Heart left ventricle (tissue), 16 donors: ENCODE results near the gene DNM2. TPM values are rescaled to one million over a fixed set of nuclear protein-coding genes. Genes with fewer than 3 reads are reported as not detected.

ENCODE experiments used
- ATAC-seq, 4 donors: fragments of 200-7000 bp; cut with Tn5 transposase; one replicate each; pipeline ENCODE4 v1.9.1; 2020 to 2022; ENCODE audit warnings: moderate library complexity in 4 of 4, mild to moderate bottlenecking in 3 of 4, moderate number of reproducible peaks in 1 of 4
- DNase-seq, 5 donors: peaks; one replicate each; pipeline ENCODE4 v3.0.0-alpha.2; 2020
- H3K27ac ChIP-seq, 12 donors: fragments of 200-600 bp; sonication (generic) in 4 of 12; one replicate each; pipeline versions ENCODE4 v1.5.0 to v1.8.0; 2016 to 2022; ENCODE audit warnings: mild to moderate bottlenecking in 2 of 12
- H3K27me3 ChIP-seq, 9 donors: fragments of 200-600 bp; sonication (generic) in 2 of 9; one replicate each; pipeline versions ENCODE4 v1.5.1 to v1.8.0; 2016 to 2022; ENCODE audit warnings: mild to moderate bottlenecking in 3 of 9
- H3K36me3 ChIP-seq, 9 donors: fragments of 200-600 bp; sonication (generic) in 2 of 9; one replicate each; pipeline versions ENCODE4 v1.5.0 to v1.8.0; 2018 to 2022; ENCODE audit warnings: mild to moderate bottlenecking in 2 of 9
- H3K4me1 ChIP-seq, 12 donors: fragments of 200-600 bp; sonication (generic) in 4 of 12; one replicate each; pipeline versions ENCODE4 v1.5.0 to v1.8.0; 2016 to 2022; ENCODE audit warnings: mild to moderate bottlenecking in 3 of 12
- H3K4me3 ChIP-seq, 12 donors: fragments of 200-600 bp; sonication (generic) in 4 of 12; one replicate each; pipeline versions ENCODE4 v1.5.0 to v1.8.0; 2017 to 2022; ENCODE audit warnings: mild to moderate bottlenecking in 9 of 12, moderate library complexity in 4 of 12
- H3K9me3 ChIP-seq, 12 donors: fragments of 200-600 bp; sonication (generic) in 4 of 12; one replicate each; pipeline versions ENCODE4 v1.5.0 to v1.8.0; 2016 to 2022; ENCODE audit warnings: mild to moderate bottlenecking in 1 of 12
- CTCF ChIP-seq, 12 donors: fragments of 200-600 bp; sonication (generic) in 4 of 12; IDR thresholded peaks; one replicate each; pipeline versions ENCODE4 v1.5.0 to v1.8.0; 2018 to 2022; ENCODE audit warnings: antibody characterized with exemption in 12 of 12, mild to moderate bottlenecking in 5 of 12
- POLR2A ChIP-seq, 2 donors: fragments of 450-650 bp; IDR thresholded peaks; one replicate each; pipeline ENCODE4 v1.6.1; 2017; ENCODE audit warnings: antibody characterized with exemption in 2 of 2, mild to moderate bottlenecking in 2 of 2, moderate library complexity in 2 of 2
- WGBS, 4 donors: extraction: QIAGEN DNeasy Blood & Tissue Kit in 2 of 4; methylation state at CpG; one replicate each; pipeline versions ENCODE4 v1.1.5 to v1.1.7; 2013 to 2018; 5-methylcytosine and 5-hydroxymethylcytosine counted together
- intact Hi-C, 10 donors: fragments of 100-400 bp; cut with DNase I; formaldehyde crosslinking; loops; one replicate each; pipeline versions ENCODE4 v1.11.1 to v1.14.2; 2022
- polyA plus RNA-seq, 2 donors: library from polyadenylated mRNA; stranded (reverse); fragments of 200-250 nt; gene quantifications; one replicate each; pipeline ENCODE4 v1.2.3, GENCODE V29; 2013
- total RNA-seq, 9 donors: library from RNA; depleted of rRNA in 2 of 9; stranded (reverse); fragments of >200 nt in 2 of 9; fragmentation: NEBNext Ultra II Directional in 3 of 9; extraction: Animal tissue kit (Norgen Biotek cat#: 25700) in 3 of 9; gene quantifications; one replicate each; pipeline versions ENCODE4 v1.1.0 to v1.2.4, GENCODE V29; 2016 to 2023
- donor health status: ischemic (EF 13 %, LVEDD 7.1; RV severe dilation, severe dysfunction).
- donor health status: healthy with polysubstance abuse.
- donor health status: DM: no; HTN: yes; CAD: no.
- donor health status: DM: no; HTN: no; CAD: no.
- donor health status: ischemic (EF 25% LVEDD 6.9; RV normal size, moderate dysfunction).
- donor health status: ischemic (EF 25% LVEDD 5.7; RV mildly dilated, moderate dysfunction).
- donor health status: healthy.
- donor health status: DM: yes; HTN: yes; CAD: no.
- donor health status: ischemic (EF 35%, LVEDD 5.7; RV mildly dilated, moderate dysfunction).
- donor health status: nonischemic (EF 11% LVEDD 7.7; RV severe dilation, severe dysfunction).
- donor health status: DM: yes; HTN: yes; CAD: no.
- donor health status: PGD.
- donor health status: ischemic (EF 29% LVEDD 5.4; RV normal size, mild dysfunction).
- donor health status: nonischemic (EF 23%, LVEDD 6.1; RV moderate dilation, normal function).

The DNM2 gene
- total and polyA plus RNA-seq, 11 donors, result 98.9 to 204 (median 131) TPM

GRCh38 chr19:10747271-10747670, 29.4 kb downstream of the DNM2 start:
- Histone ChIP-seq H3K27me3 (no peaks in the 10 kb centered on the region), H3K36me3 (no peaks in the 10 kb centered on the region), H3K9me3 (no peaks in the 10 kb centered on the region), H3K4me1 (peaks cover 24 to 92% (median 82%) of the 10 kb centered on the region in 12 donors), H3K4me3 (no peak overlapping the region), H3K27ac (peak overlapping the region in 5 of 12 donors; percentile 37 to 94 (median 68))
- 25 to 34% (median 29%) methylated on average over 6 of the region's 6 CpGs for WGBS, 4 donors
- DNase-seq (no peak), ATAC-seq (no peak)
- no peak for TF ChIP-seq POLR2A (IDR thresholded peaks at IDR 0.05)
- TF ChIP-seq CTCF (IDR thresholded peaks at IDR 0.05), result no peak
- intact Hi-C loops, result loop anchor here in 1 of 10 donors (2.0 kb wide), 1 partner anchor 16 kb away; no protein-coding TSS in a partner anchor

DNA sequence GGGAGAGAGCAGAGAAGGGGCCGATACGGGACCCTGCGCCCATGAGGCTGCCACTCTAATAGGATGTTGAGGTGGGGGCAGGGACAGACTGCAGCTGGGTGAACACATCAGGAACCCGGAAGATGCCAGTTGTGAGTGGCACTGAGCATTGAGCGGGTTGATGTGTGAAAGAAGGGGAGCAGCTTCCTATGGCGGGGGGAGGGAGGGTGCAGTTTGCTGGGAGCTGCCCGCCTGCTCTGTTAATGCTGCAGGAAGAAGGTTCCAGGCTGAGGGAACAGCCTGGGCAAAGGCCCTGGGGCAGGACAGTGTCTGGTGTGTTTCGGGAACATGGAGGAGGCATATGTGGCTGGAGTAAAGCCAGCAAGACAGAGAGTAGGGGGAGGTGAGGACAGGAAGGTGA, 29.8 kb downstream of the DNM2 start:
- 85 to 88% (median 87%) methylated on average over 8 of the region's 8 CpGs for WGBS, 4 donors
- Histone ChIP-seq H3K27me3 (no peaks in the 10 kb centered on the region), H3K36me3 (no peaks in the 10 kb centered on the region), H3K4me3 (no peak overlapping the region), H3K27ac (peak overlapping the region in 5 of 12 donors; percentile 66 to 94 (median 80)), H3K4me1 (peaks cover 24 to 92% (median 81%) of the 10 kb centered on the region in 12 donors), H3K9me3 (no peaks in the 10 kb centered on the region)
- TF ChIP-seq POLR2A (IDR thresholded peaks at IDR 0.05) (no peak), CTCF (IDR thresholded peaks at IDR 0.05) (no peak)
- intact Hi-C loops, result loop anchor here in 1 of 10 donors (2.0 kb wide), 1 partner anchor 15 kb away; no protein-coding TSS in a partner anchor
- DNase-seq, result no peak
- ATAC-seq, result no peak

DNA sequence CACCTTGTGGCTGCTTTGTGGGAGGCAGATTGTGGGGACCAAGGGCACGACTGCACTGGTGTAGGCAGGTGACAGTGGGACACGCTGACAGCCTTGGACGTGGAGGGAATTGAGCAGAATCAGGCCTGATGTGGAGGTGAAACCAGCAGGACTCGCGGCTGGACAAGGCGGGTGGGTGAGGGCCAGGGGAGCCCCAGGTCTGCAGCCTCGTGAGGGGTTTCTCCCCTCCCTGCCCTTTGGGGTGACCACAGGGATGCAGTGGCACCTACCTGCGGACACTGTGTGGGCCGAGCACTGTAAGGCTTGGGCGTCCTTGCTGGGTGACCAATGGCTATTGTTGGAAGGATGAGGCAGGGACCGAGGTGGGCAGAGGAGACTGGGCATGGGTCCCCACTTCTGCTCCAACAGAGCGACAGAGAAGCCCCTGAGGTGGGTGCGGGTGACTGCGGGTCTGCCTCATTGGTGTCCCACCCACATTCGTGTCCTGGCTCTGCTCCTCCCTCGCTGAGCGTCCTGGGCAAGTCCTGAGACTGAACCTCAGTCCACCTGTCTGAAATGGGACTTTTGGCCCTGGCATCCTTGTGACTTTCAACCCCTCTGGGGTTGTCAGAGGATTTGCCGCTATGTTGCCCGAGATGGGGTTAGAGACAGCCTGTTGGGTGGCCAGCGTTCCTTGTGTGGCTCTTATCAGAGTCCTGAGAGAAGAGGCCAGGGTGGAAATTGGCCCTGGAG, 30.5 kb downstream of the DNM2 start:
- intact Hi-C loops, result no loop called here
- peaks cover 24 to 89% (median 76%) of the 10 kb centered on the region in 12 donors for H3K4me1 ChIP-seq
- H3K36me3 ChIP-seq, result no peaks in the 10 kb centered on the region
- peak overlapping the region; percentile 35 to 94 (median 69) for H3K27ac ChIP-seq
- no peak for TF ChIP-seq CTCF (IDR thresholded peaks at IDR 0.05)
- no peak for TF ChIP-seq POLR2A (IDR thresholded peaks at IDR 0.05)
- ATAC-seq (peak in 1 of 4 donors; percentile 1), DNase-seq (no peak)
- H3K27me3 ChIP-seq, result no peaks in the 10 kb centered on the region
- H3K4me3 ChIP-seq, result no peak overlapping the region
- H3K9me3 ChIP-seq, result no peaks in the 10 kb centered on the region
- 79 to 88% (median 85%) methylated on average over 16 to 20 of the region's 20 CpGs for WGBS, 4 donors

- H3K9me3 ChIP-seq, result no peaks in the 10 kb centered on the region
- ATAC-seq, result peak; percentile 8 to 53 (median 42)
These were observed 31.1 kb downstream of the DNM2 start for GRCh38 chr19:10748927-10749434.

More at GRCh38 chr19:10748927-10749434, 31.1 kb downstream of the DNM2 start:
- Histone ChIP-seq H3K4me1 (peaks cover 24 to 87% (median 72%) of the 10 kb centered on the region in 12 donors), H3K27ac (peak overlapping the region; percentile 35 to 94 (median 69)), H3K36me3 (no peaks in the 10 kb centered on the region), H3K27me3 (no peaks in the 10 kb centered on the region), H3K4me3 (no peak overlapping the region)
- intact Hi-C loops, result no loop called here
- DNase-seq, result peak in 2 of 5 donors; percentile 58 to 77
- 27 to 43% (median 30%) methylated on average over 9 to 10 of the region's 10 CpGs for WGBS, 4 donors
- TF ChIP-seq POLR2A (IDR thresholded peaks at IDR 0.05) (no peak), CTCF (IDR thresholded peaks at IDR 0.05) (no peak)
